ENCODE measurements around the gene SALL1. TPM values are rescaled to one million over a fixed set of nuclear protein-coding genes. Genes with fewer than 3 reads are reported as not detected.

SALL1 gene
- total RNA-seq, 1 experiment from 2014 or later, result not detected

GRCh38 chr16:51197953-51198748 is 47.1 kb upstream of the SALL1 start:
- Histone ChIP-seq H3K79me2 (ENCODE audit: insufficient read depth, low read length) (no peaks in the 10 kb centered on the region), H3K27ac (ENCODE audit: low read depth, low read length) (no peak overlapping the region), H3K4me3 (replicated peaks in 1 of 2; ENCODE audit: low read depth in 1 of 2, low read length in 2 of 2) (no peak overlapping the region), H3K9me3 (ENCODE audit: control insufficient read depth in 1 of 2, insufficient read depth in 1 of 2, low read depth in 1 of 2, low read length in 2 of 2) (peaks cover 0 to 11% of the 10 kb centered on the region in 2 experiments; a peak in 2 of 4 replicates), H3K9ac (ENCODE audit: low read length) (no peak overlapping the region), H3K4me2 (ENCODE audit: low read length) (no peak overlapping the region), H3K4me1 (ENCODE audit: control insufficient read depth in 1 of 2, insufficient read depth in 2 of 2, low read length in 2 of 2) (no peaks in the 10 kb centered on the region), H3K9me2 (ENCODE audit: insufficient read depth) (no peaks in the 10 kb centered on the region), H3K27me3 (ENCODE audit: insufficient read depth, low read length) (no peaks in the 10 kb centered on the region), H3K36me3 (ENCODE audit: control insufficient read depth in 1 of 2, insufficient read depth in 2 of 2, low read length in 2 of 2) (no peaks in the 10 kb centered on the region), H4K20me1 (ENCODE audit: insufficient read depth) (no peaks in the 10 kb centered on the region), H2AFZ (ENCODE audit: low read depth, low read length, poor library complexity, severe bottlenecking) (no peak overlapping the region)
- ChIA-PET CTCF (no interaction called here), POLR2A (no interaction called here), RAD21 (ENCODE audit: low non-redundant PET in 1 of 2, low total read pairs in 2 of 2, uncharacterized antibody in 2 of 2, unreplicated experiment in 2 of 2) (no interaction called here)
- TF ChIP-seq RAD21 (IDR thresholded peaks at IDR 0.05; ENCODE audit: low read depth) (no peak), EZH2phosphoT487 (IDR thresholded peaks at IDR 0.05; ENCODE audit: borderline replicate concordance) (no peak), TCF7L2 (IDR thresholded peaks at IDR 0.05; ENCODE audit: borderline replicate concordance, extremely low read depth, insufficient read depth, insufficient read length) (no peak)
- BruUV-seq (replicated peaks), result no TSS peak
- DNase-seq (ENCODE audit: low read depth, low spot score) (no peak), ATAC-seq (no peak)
- intact Hi-C loops (cut with micrococcal nuclease), result no loop called here

DNA sequence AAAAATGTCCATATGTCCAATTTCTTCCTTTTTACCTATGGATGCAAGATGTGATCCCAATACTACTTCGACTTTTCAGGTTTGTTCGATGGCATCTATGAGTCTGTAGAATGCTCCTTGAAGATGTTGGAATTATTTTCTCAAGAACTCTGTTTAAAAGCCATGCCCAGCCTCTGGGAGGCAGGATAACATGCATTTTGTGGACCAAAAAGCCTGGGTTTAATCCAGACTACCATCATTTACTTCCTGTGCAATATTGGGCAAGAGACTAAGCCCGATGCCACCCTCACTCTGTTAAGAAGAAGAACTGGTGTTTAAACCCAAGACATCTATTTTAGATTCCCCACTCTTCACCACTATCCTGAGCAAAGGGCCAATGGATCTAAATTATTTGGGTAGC is 42.8 kb upstream of the SALL1 start:
- H3K9me3 ChIP-seq (ENCODE audit: control insufficient read depth in 1 of 2, insufficient read depth in 1 of 2, low read depth in 1 of 2, low read length in 2 of 2), result peaks cover 0 to 5% of the 10 kb centered on the region in 2 experiments; a peak in 1 of 4 replicates
- ChIA-PET POLR2A (no interaction called here), RAD21 (ENCODE audit: low non-redundant PET in 1 of 2, low total read pairs in 2 of 2, uncharacterized antibody in 2 of 2, unreplicated experiment in 2 of 2) (no interaction called here), CTCF (no interaction called here)
- H3K27me3 ChIP-seq (ENCODE audit: insufficient read depth, low read length), result no peaks in the 10 kb centered on the region
- H3K79me2 ChIP-seq (ENCODE audit: insufficient read depth, low read length), result no peaks in the 10 kb centered on the region
- BruUV-seq (replicated peaks), result no TSS peak
- no peaks in the 10 kb centered on the region for H3K9me2 ChIP-seq (ENCODE audit: insufficient read depth)
- H2AFZ ChIP-seq (ENCODE audit: low read depth, low read length, poor library complexity, severe bottlenecking), result no peak overlapping the region
- no peak for DNase-seq (ENCODE audit: low read depth, low spot score)
- intact Hi-C loops (cut with micrococcal nuclease), result no loop called here
- no peaks in the 10 kb centered on the region for H3K4me1 ChIP-seq (ENCODE audit: control insufficient read depth in 1 of 2, insufficient read depth in 2 of 2, low read length in 2 of 2)
- no peak overlapping the region for H3K4me3 ChIP-seq (replicated peaks in 1 of 2; ENCODE audit: low read depth in 1 of 2, low read length in 2 of 2)
- H3K4me2 ChIP-seq (ENCODE audit: low read length), result no peak overlapping the region
- H3K36me3 ChIP-seq (ENCODE audit: control insufficient read depth in 1 of 2, insufficient read depth in 2 of 2, low read length in 2 of 2), result no peaks in the 10 kb centered on the region
- no peak for ATAC-seq
- no peaks in the 10 kb centered on the region for H4K20me1 ChIP-seq (ENCODE audit: insufficient read depth)
- H3K27ac ChIP-seq (ENCODE audit: low read depth, low read length), result no peak overlapping the region
- H3K9ac ChIP-seq (ENCODE audit: low read length), result no peak overlapping the region
- TF ChIP-seq EGR1 (IDR thresholded peaks at IDR 0.05; ENCODE audit: low read depth) (no peak), JUND (IDR thresholded peaks at IDR 0.05) (no peak), ZNF274 (IDR thresholded peaks at IDR 0.05; ENCODE audit: low read depth, low read length) (no peak), SIN3A (IDR thresholded peaks at IDR 0.05; ENCODE audit: low read depth) (no peak), ZFX (IDR thresholded peaks at IDR 0.05) (no peak), EZH2phosphoT487 (IDR thresholded peaks at IDR 0.05; ENCODE audit: borderline replicate concordance) (no peak), POLR2AphosphoS5 (IDR thresholded peaks at IDR 0.05; ENCODE audit: low read depth, low read length) (no peak), SP1 (IDR thresholded peaks at IDR 0.05; ENCODE audit: low read depth) (no peak), FOSL1 (IDR thresholded peaks at IDR 0.05; ENCODE audit: low read depth) (no peak), YY1 (IDR thresholded peaks at IDR 0.05; ENCODE audit: extremely low read depth, insufficient replicate concordance, low read depth, low read length) (no peak), CEBPB (IDR thresholded peaks at IDR 0.05; ENCODE audit: low read depth) (no peak), EZH2 (IDR thresholded peaks at IDR 0.05) (no peak), SRF (IDR thresholded peaks at IDR 0.05; ENCODE audit: low read depth) (no peak), CBX3 (IDR thresholded peaks at IDR 0.05; ENCODE audit: low read depth) (no peak), POLR2A (IDR thresholded peaks at IDR 0.05; ENCODE audit: borderline replicate concordance, extremely low read depth, insufficient read depth, insufficient read length) (no peak)
- TF ChIP-seq, protein P1, sequence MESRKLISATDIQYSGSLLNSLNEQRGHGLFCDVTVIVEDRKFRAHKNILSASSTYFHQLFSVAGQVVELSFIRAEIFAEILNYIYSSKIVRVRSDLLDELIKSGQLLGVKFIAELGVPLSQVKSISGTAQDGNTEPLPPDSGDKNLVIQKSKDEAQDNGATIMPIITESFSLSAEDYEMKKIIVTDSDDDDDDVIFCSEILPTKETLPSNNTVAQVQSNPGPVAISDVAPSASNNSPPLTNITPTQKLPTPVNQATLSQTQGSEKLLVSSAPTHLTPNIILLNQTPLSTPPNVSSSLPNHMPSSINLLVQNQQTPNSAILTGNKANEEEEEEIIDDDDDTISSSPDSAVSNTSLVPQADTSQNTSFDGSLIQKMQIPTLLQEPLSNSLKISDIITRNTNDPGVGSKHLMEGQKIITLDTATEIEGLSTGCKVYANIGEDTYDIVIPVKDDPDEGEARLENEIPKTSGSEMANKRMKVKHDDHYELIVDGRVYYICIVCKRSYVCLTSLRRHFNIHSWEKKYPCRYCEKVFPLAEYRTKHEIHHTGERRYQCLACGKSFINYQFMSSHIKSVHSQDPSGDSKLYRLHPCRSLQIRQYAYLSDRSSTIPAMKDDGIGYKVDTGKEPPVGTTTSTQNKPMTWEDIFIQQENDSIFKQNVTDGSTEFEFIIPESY (IDR thresholded peaks at IDR 0.05; ENCODE audit: extremely low read depth, insufficient replicate concordance, low read length), result no peak
- TF ChIP-seq, protein P2, sequence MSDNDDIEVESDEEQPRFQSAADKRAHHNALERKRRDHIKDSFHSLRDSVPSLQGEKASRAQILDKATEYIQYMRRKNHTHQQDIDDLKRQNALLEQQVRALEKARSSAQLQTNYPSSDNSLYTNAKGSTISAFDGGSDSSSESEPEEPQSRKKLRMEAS (IDR thresholded peaks at IDR 0.05), result no peak
